Liver (tissue), 3 donors: ENCODE data around the gene PLP2.

Experiments
- FOXA1 ChIP-seq: IDR thresholded peaks from 2 replicates; pipeline ENCODE4 v1.6.1; 2016; ENCODE audit warnings: antibody characterized with exemption
- RAD21 ChIP-seq, 2 donors: IDR thresholded peaks; 2 replicates each; pipeline ENCODE4 v1.6.1; 2016; ENCODE audit warnings: antibody characterized with exemption in 2 of 2, mild to moderate bottlenecking in 2 of 2
- TF ChIP-seq, protein P1 (sequence below): IDR thresholded peaks from 2 replicates; pipeline ENCODE4 v1.6.1; 2016; ENCODE audit warnings: antibody characterized with exemption
- TF ChIP-seq, protein P2 (sequence below): fragments of 150-350 bp; IDR thresholded peaks from 2 replicates; pipeline ENCODE4 v1.5.1; 2017; ENCODE audit warnings: improper control_type of control experiment, low read depth, low read length; ENCODE audit not compliant: missing input control
- donor health status: healthy.
- donor health status: healthy.

DNA sequence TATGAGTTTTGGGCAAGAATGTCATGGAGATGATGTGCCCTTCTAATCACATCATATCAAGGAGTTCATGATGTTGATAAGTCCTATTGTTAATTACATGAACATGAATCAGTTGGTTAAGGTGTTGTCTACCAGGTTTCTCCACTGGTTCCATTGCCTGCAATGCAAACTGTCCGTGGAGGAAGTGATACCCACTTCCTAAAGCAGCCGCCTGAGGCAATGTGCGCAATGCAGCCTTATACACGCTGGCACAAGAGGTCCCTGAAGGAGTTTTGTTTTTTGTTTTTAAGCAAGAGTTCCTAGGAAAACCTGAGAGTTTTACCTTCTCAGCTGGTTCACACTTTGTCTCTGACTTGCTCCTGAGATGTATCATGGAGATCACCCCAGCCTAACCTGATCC, 42.3 kb upstream of the PLP2 start:
- TF ChIP-seq, protein P1, sequence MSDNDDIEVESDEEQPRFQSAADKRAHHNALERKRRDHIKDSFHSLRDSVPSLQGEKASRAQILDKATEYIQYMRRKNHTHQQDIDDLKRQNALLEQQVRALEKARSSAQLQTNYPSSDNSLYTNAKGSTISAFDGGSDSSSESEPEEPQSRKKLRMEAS = no peak
- TF ChIP-seq RAD21 (IDR thresholded peaks at IDR 0.05) = no peak
- TF ChIP-seq, protein P2, sequence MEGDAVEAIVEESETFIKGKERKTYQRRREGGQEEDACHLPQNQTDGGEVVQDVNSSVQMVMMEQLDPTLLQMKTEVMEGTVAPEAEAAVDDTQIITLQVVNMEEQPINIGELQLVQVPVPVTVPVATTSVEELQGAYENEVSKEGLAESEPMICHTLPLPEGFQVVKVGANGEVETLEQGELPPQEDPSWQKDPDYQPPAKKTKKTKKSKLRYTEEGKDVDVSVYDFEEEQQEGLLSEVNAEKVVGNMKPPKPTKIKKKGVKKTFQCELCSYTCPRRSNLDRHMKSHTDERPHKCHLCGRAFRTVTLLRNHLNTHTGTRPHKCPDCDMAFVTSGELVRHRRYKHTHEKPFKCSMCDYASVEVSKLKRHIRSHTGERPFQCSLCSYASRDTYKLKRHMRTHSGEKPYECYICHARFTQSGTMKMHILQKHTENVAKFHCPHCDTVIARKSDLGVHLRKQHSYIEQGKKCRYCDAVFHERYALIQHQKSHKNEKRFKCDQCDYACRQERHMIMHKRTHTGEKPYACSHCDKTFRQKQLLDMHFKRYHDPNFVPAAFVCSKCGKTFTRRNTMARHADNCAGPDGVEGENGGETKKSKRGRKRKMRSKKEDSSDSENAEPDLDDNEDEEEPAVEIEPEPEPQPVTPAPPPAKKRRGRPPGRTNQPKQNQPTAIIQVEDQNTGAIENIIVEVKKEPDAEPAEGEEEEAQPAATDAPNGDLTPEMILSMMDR = no peak
- TF ChIP-seq FOXA1 = no peak
